Testis (tissue), 2 donors: ENCODE measurements around the gene EMILIN2.

Experiments
- CTCF ChIP-seq, 3 experiments: fragments of 450-650 bp in 2 of 3; fragments of 200-600 bp in 1 of 3; sonication (generic) in 1 of 3; IDR thresholded peaks; one replicate each; pipeline ENCODE4 v1.5.1; 2016 to 2019; ENCODE audit warnings: antibody characterized with exemption in 3 of 3, mild to moderate bottlenecking in 2 of 3, moderate library complexity in 1 of 3
- POLR2A ChIP-seq: fragments of 450-650 bp; IDR thresholded peaks from one replicate; pipeline ENCODE4 v1.6.1; 2017; ENCODE audit warnings: antibody characterized with exemption, mild to moderate bottlenecking, moderate library complexity

- TF ChIP-seq CTCF (IDR thresholded peaks at IDR 0.05) (no peak), POLR2A (no peak)
Observed at GRCh38 chr18:2850816-2851215, 4.0 kb downstream of the EMILIN2 start.
